ENCODE data around the gene HNRNPR.

The HNRNPR gene

GRCh38 chr1:23368562-23369334 lies 24.7 kb upstream of the HNRNPR start:
- DNase-seq = peak; percentile 91

- DNase-seq = peak; percentile 99
Measured at GRCh38 chr1:23367791-23368561, 23.9 kb upstream of the HNRNPR start.

- no peak for DNase-seq
Measured at GRCh38 chr1:23367451-23367790, 23.3 kb upstream of the HNRNPR start.

- DNase-seq = no peak
Measured at GRCh38 chr1:23366598-23366997, 22.5 kb upstream of the HNRNPR start.

- DNase-seq = no peak
Measured at GRCh38 chr1:23366146-23366545, 22.1 kb upstream of the HNRNPR start.

- no peak for DNase-seq
Measured at GRCh38 chr1:23362218-23362713, 18.2 kb upstream of the HNRNPR start.

- DNase-seq = no peak
Measured at GRCh38 chr1:23358310-23358875, 14.3 kb upstream of the HNRNPR start.

GRCh38 chr1:23357138-23357908 lies 13.2 kb upstream of the HNRNPR start:
- DNase-seq = no peak

- no peak for DNase-seq
Measured at GRCh38 chr1:23356471-23357137, 12.5 kb upstream of the HNRNPR start.

GRCh38 chr1:23354245-23354644 lies 10.2 kb upstream of the HNRNPR start:
- DNase-seq = no peak

- no peak for DNase-seq
Measured at GRCh38 chr1:23352096-23352695, 8.1 kb upstream of the HNRNPR start.

GRCh38 chr1:23345920-23346319 lies 1.8 kb upstream of the HNRNPR start:
- no peak for DNase-seq

- DNase-seq = peak; percentile 26
Measured at GRCh38 chr1:23344987-23345472, 946 bp upstream of the HNRNPR start.

- peak; percentile 91 for DNase-seq
Measured at GRCh38 chr1:23343221-23344110, 618 bp downstream of the HNRNPR start.

GRCh38 chr1:23341931-23342692 lies 2.0 kb downstream of the HNRNPR start:
- DNase-seq = no peak

GRCh38 chr1:23339632-23340031 lies 4.5 kb downstream of the HNRNPR start:
- no peak for DNase-seq

- peak; percentile 14 for DNase-seq
Measured at GRCh38 chr1:23337869-23338268, 6.2 kb downstream of the HNRNPR start.

- DNase-seq = no peak
Measured at GRCh38 chr1:23331713-23332112, 12.4 kb downstream of the HNRNPR start.

- no peak for DNase-seq
Measured at GRCh38 chr1:23330846-23331245, 13.2 kb downstream of the HNRNPR start.

GRCh38 chr1:23325393-23325792 lies 18.7 kb downstream of the HNRNPR start:
- no peak for DNase-seq
